HG02973 (cell line): ENCODE data around the gene TMCO4.
"Not testable (repeated sequence)": the region's sequence is repeated elsewhere in the genome, so short reads cannot be mapped to it uniquely, and the experiment has no call there.

ENCODE experiments used
- ATAC-seq: cut with Tn5 transposase; IDR thresholded peaks from one replicate; pipeline ENCODE4 v1.9.1; 2021; ENCODE audit warnings: moderate library complexity; ENCODE audit not compliant: unreplicated experiment

TMCO4 gene

GRCh38 chr1:19643602-19644394 is 155.9 kb downstream of the TMCO4 start, which contains the start of gene NBL1:
Gene NBL1, plus strand, starts transcription at chr1:19644311. Its CDS starts 10,720 bp downstream, at chr1:19655031.
- no peak for ATAC-seq

- no peak for ATAC-seq
Observed at GRCh38 chr1:19643121-19643520, 156.6 kb downstream of the TMCO4 start.

- ATAC-seq: no peak
Observed at GRCh38 chr1:19640363-19641316, 159.1 kb downstream of the TMCO4 start.

GRCh38 chr1:19639999-19640362 is 159.7 kb downstream of the TMCO4 start:
- ATAC-seq: no peak

- ATAC-seq: not testable (repeated sequence)
Observed at GRCh38 chr1:19639228-19639627, 160.5 kb downstream of the TMCO4 start.

GRCh38 chr1:19637606-19638005 is 162.1 kb downstream of the TMCO4 start:
- ATAC-seq: no peak

- not testable (repeated sequence) for ATAC-seq
Observed at GRCh38 chr1:19636749-19637148, 163.0 kb downstream of the TMCO4 start.

GRCh38 chr1:19636065-19636464 is 163.7 kb downstream of the TMCO4 start:
- ATAC-seq: no peak

GRCh38 chr1:19635646-19636045 is 164.1 kb downstream of the TMCO4 start:
- ATAC-seq: no peak

GRCh38 chr1:19635064-19635463 is 164.7 kb downstream of the TMCO4 start:
- ATAC-seq: not testable (repeated sequence)

- ATAC-seq: no peak
Observed at GRCh38 chr1:19633106-19633505, 166.6 kb downstream of the TMCO4 start.
